Stimulated activated CD4-positive, alpha-beta T cell treated with anti-CD3 and anti-CD28 coated beads, Interleukin-12 subunit alpha, Interleukin-12 subunit beta, amount 100 ng/mL, for 24 hours (primary cell): ENCODE measurements around the gene TBL3.
"Not testable (repeated sequence)": the region's sequence is repeated elsewhere in the genome, so short reads cannot be mapped to it uniquely, and the experiment has no call there.

ENCODE experiments used
- DNase-seq, 2 experiments: peaks; one replicate each; pipeline ENCODE4 v3.0.0-alpha.2; 2020; ENCODE audit warnings: low read depth in 2 of 2

Gene TBL3

GRCh38 chr16:1942810-1943726, 28.8 kb upstream of the TBL3 start, which contains the start of gene MSRB1:
MSRB1 (minus strand) TSS chr16:1943199; CDS start chr16:1943156, 43 bp downstream.
- peak; percentile 98 to 100 for DNase-seq

GRCh38 chr16:1944612-1945199, 27.1 kb upstream of the TBL3 start:
- no peak for DNase-seq

- DNase-seq: no peak
Observed at GRCh38 chr16:1945559-1946391, 26.1 kb upstream of the TBL3 start.

- DNase-seq: no peak
Observed at GRCh38 chr16:1946495-1947368, 25.1 kb upstream of the TBL3 start.

- no peak for DNase-seq
Observed at GRCh38 chr16:1947369-1947670, 24.5 kb upstream of the TBL3 start.

GRCh38 chr16:1949507-1949906, 22.3 kb upstream of the TBL3 start:
- no peak for DNase-seq

GRCh38 chr16:1950047-1950446, 21.8 kb upstream of the TBL3 start:
- no peak for DNase-seq

GRCh38 chr16:1950559-1950958, 21.3 kb upstream of the TBL3 start:
- DNase-seq: no peak

- DNase-seq: no peak
Observed at GRCh38 chr16:1953734-1954133, 18.1 kb upstream of the TBL3 start.

GRCh38 chr16:1957434-1958142, 14.3 kb upstream of the TBL3 start:
- not testable (repeated sequence) for DNase-seq

- not testable (repeated sequence) for DNase-seq
Observed at GRCh38 chr16:1958143-1958491, 13.7 kb upstream of the TBL3 start.

- no peak for DNase-seq
Observed at GRCh38 chr16:1958715-1959268, 13.1 kb upstream of the TBL3 start.

GRCh38 chr16:1959269-1960039, 12.4 kb upstream of the TBL3 start, which contains the start of gene NDUFB10:
NDUFB10 (plus strand) TSS chr16:1959538; CDS start chr16:1959625, 87 bp downstream.
- DNase-seq: peak; percentile 84 to 93

- DNase-seq: peak in 1 of 2 experiments; percentile 49
Observed at GRCh38 chr16:1960665-1961630, 10.9 kb upstream of the TBL3 start.

GRCh38 chr16:1961651-1962067, 10.2 kb upstream of the TBL3 start:
- no peak for DNase-seq

GRCh38 chr16:1962161-1963153, 9.4 kb upstream of the TBL3 start:
- DNase-seq: not testable (repeated sequence)
